RWPE2 (cell line): Measurements from ENCODE around the gene ACAD8.

ENCODE experiments used
- ATAC-seq: fragments of 200-7000 bp; cut with Tn5 transposase; 3 replicates; pipeline ENCODE4 v1.9.1; 2021; ENCODE audit warnings: low read depth
- DNase-seq: peaks from one replicate; pipeline ENCODE4 v3.0.0-alpha.2; 2020; ENCODE audit warnings: low spot score
- H3K27ac ChIP-seq: fragments of 450-650 bp; 2 replicates; pipeline ENCODE4 v1.5.1; 2017; ENCODE audit warnings: mild to moderate bottlenecking; ENCODE audit not compliant: poor library complexity, severe bottlenecking
- H3K27me3 ChIP-seq: fragments of 250-450 bp; sonication (Bioruptor Pico); 2 replicates; pipeline ENCODE4 v1.5.1; 2021; ENCODE audit warnings: mild to moderate bottlenecking, moderate library complexity; ENCODE audit not compliant: insufficient read depth, poor library complexity, severe bottlenecking
- H3K36me3 ChIP-seq: fragments of 250-450 bp; sonication (Bioruptor Pico); 2 replicates; pipeline ENCODE4 v1.5.1; 2020; ENCODE audit warnings: low read depth, mild to moderate bottlenecking, moderate library complexity
- H3K4me1 ChIP-seq: fragments of 250-450 bp; sonication (Bioruptor Pico); 2 replicates; pipeline ENCODE4 v1.5.1; 2021; ENCODE audit warnings: mild to moderate bottlenecking, moderate library complexity; ENCODE audit not compliant: insufficient read depth, poor library complexity, severe bottlenecking
- H3K4me3 ChIP-seq: fragments of 250-450 bp; sonication (Bioruptor Pico); 2 replicates; pipeline ENCODE4 v1.5.1; 2021; ENCODE audit warnings: mild to moderate bottlenecking, moderate library complexity; ENCODE audit not compliant: severe bottlenecking
- H3K9me3 ChIP-seq: fragments of 250-450 bp; sonication (Bioruptor Pico); 2 replicates; pipeline ENCODE4 v1.5.1; 2021; ENCODE audit warnings: mild to moderate bottlenecking, moderate library complexity; ENCODE audit not compliant: severe bottlenecking
- CTCF ChIP-seq: fragments of 450-650 bp; IDR thresholded peaks from one replicate; pipeline ENCODE4 v1.5.1; 2017; ENCODE audit warnings: mild to moderate bottlenecking, moderate library complexity; ENCODE audit not compliant: poor library complexity, severe bottlenecking

Gene ACAD8

GRCh38 chr11:134215836-134216235, 37.5 kb upstream of the ACAD8 start:
- Histone ChIP-seq H3K4me1 (no peaks in the 10 kb centered on the region), H3K9me3 (no peaks in the 10 kb centered on the region), H3K36me3 (peaks cover 93% of the 10 kb centered on the region), H3K27me3 (no peaks in the 10 kb centered on the region), H3K27ac (no peak overlapping the region), H3K4me3 (no peak overlapping the region)
- no peak for ATAC-seq
- TF ChIP-seq CTCF: no peak
- DNase-seq: no peak

- no peak for TF ChIP-seq CTCF
- Histone ChIP-seq H3K4me3 (no peak overlapping the region), H3K4me1 (peaks cover under 1% of the 10 kb centered on the region), H3K36me3 (peaks cover 90% of the 10 kb centered on the region), H3K27ac (no peak overlapping the region), H3K9me3 (no peaks in the 10 kb centered on the region), H3K27me3 (no peaks in the 10 kb centered on the region)
- ATAC-seq: no peak
- no peak for DNase-seq
Observed at GRCh38 chr11:134216816-134217215, 36.6 kb upstream of the ACAD8 start.

- Histone ChIP-seq H3K9me3 (no peaks in the 10 kb centered on the region), H3K4me1 (peaks cover 11% of the 10 kb centered on the region), H3K27me3 (no peaks in the 10 kb centered on the region), H3K27ac (peak overlapping the region; percentile 45), H3K4me3 (peak overlapping the region; percentile 82), H3K36me3 (peaks cover 47% of the 10 kb centered on the region)
- ATAC-seq (no peak), DNase-seq (no peak)
- TF ChIP-seq CTCF: no peak
Observed at GRCh38 chr11:134223121-134223520, 30.2 kb upstream of the ACAD8 start.

- H3K27me3 ChIP-seq: no peaks in the 10 kb centered on the region
- peaks cover 38% of the 10 kb centered on the region for H3K36me3 ChIP-seq
- H3K27ac ChIP-seq: peak within 1 kb of the TSS; percentile 45
- H3K9me3 ChIP-seq: no peaks in the 10 kb centered on the region
- ATAC-seq: peak; percentile 91
- no peak for TF ChIP-seq CTCF
- peak within 1 kb of the TSS; percentile 82 for H3K4me3 ChIP-seq
- peak; percentile 95 for DNase-seq
- peaks cover 11% of the 10 kb centered on the region for H3K4me1 ChIP-seq
Observed at GRCh38 chr11:134223836-134224709, 29.3 kb upstream of the ACAD8 start, which contains the start of the genes NCAPD3 and VPS26B. TSS of gene NCAPD3 (minus strand) at chr11:134223967. CDS start at chr11:134223926, 41 bp downstream. TSS of gene VPS26B (plus strand) at chr11:134224671. CDS start at chr11:134225123, 452 bp downstream.
